WTC11 (cell line): ENCODE data around the gene GLI2. TPM values are rescaled to one million over a fixed set of nuclear protein-coding genes. Genes with fewer than 3 reads are reported as not detected.

Experiments
- ATAC-seq: fragments of 200-7000 bp; cut with Tn5 transposase; 2 replicates; pipeline ENCODE4 v1.10.0; 2021; ENCODE audit warnings: mild to moderate bottlenecking, moderate library complexity
- CTCF ChIA-PET: fragments of 300-600 bp; sonication (Branson Sonifier 250); formaldehyde crosslinking; loops from one replicate; lab custom pipeline; 2021; ENCODE audit warnings: antibody characterized with exemption; lab: Charles Lee
- POLR2A ChIA-PET: fragments of 350-600 bp; sonication (Branson Sonifier 250); formaldehyde crosslinking; loops from one replicate; lab custom pipeline; 2021; ENCODE audit warnings: antibody characterized with exemption; lab: Charles Lee
- DNase-seq: peaks from one replicate; pipeline ENCODE4 v3.0.0; 2021; ENCODE audit warnings: low spot score
- H3K27ac Mint-ChIP-seq: 2 replicates; pipeline ENCODE4 v1.8.0; 2021; ENCODE audit warnings: mixed read lengths
- H3K27me3 Mint-ChIP-seq: 2 replicates; pipeline ENCODE4 v1.8.0; 2021; ENCODE audit warnings: low read depth, mild to moderate bottlenecking, moderate library complexity, mixed read lengths
- H3K36me3 Mint-ChIP-seq: 2 replicates; pipeline ENCODE4 v1.8.0; 2021; ENCODE audit warnings: mixed read lengths
- H3K4me1 Mint-ChIP-seq: 2 replicates; pipeline ENCODE4 v1.8.0; 2022; ENCODE audit warnings: mixed read lengths
- H3K4me3 Mint-ChIP-seq: 2 replicates; pipeline ENCODE4 v1.8.0; 2021; ENCODE audit warnings: mild to moderate bottlenecking, moderate library complexity, mixed read lengths
- H3K9me3 Mint-ChIP-seq: 2 replicates; pipeline ENCODE4 v1.8.0; 2021; ENCODE audit warnings: mixed read lengths
- ELF4 ChIP-seq: sonication (generic); formaldehyde crosslinking; IDR thresholded peaks from 2 replicates; pipeline ENCODE4 v1.8.1; 2022; ENCODE audit warnings: low read depth, mild to moderate bottlenecking, moderate library complexity, missing genetic modification reagents
- ETV6 ChIP-seq: sonication (generic); formaldehyde crosslinking; IDR thresholded peaks from 2 replicates; pipeline ENCODE4 v1.8.1; 2022; ENCODE audit warnings: mild to moderate bottlenecking, missing genetic modification reagents
- GRHL2 ChIP-seq: fragments of 250-450 bp; sonication (Bioruptor Pico); IDR thresholded peaks from 2 replicates; pipeline ENCODE4 v1.8.0; 2022; ENCODE audit warnings: mild to moderate bottlenecking, moderate library complexity; ENCODE audit not compliant: insufficient replicate concordance, severe bottlenecking
- GTF2I ChIP-seq: fragments of 250-450 bp; sonication (Bioruptor Pico); conservative IDR thresholded peaks from 2 replicates; pipeline ENCODE4 v1.4.0; 2021; ENCODE audit warnings: mild to moderate bottlenecking
- KAT7 ChIP-seq: sonication (generic); formaldehyde crosslinking; IDR thresholded peaks from 2 replicates; pipeline ENCODE4 v1.8.1; 2023; ENCODE audit warnings: missing genetic modification reagents, mild to moderate bottlenecking, borderline replicate concordance
- MYBL2 ChIP-seq: sonication (generic); formaldehyde crosslinking; IDR thresholded peaks from 2 replicates; pipeline ENCODE4 v1.8.1; 2023; ENCODE audit warnings: mild to moderate bottlenecking, moderate library complexity, missing genetic modification reagents
- PRDM15 ChIP-seq: sonication (generic); formaldehyde crosslinking; IDR thresholded peaks from 2 replicates; pipeline ENCODE4 v1.8.0; 2022; ENCODE audit warnings: missing genetic modification reagents
- PRRX2 ChIP-seq: fragments of 250-450 bp; sonication (Bioruptor Pico); IDR thresholded peaks from 2 replicates; pipeline ENCODE4 v1.8.0; 2021; ENCODE audit warnings: mild to moderate bottlenecking
- RELA ChIP-seq: sonication (generic); formaldehyde crosslinking; IDR thresholded peaks from 2 replicates; pipeline ENCODE4 v1.8.1; 2022; ENCODE audit warnings: missing genetic modification reagents, mild to moderate bottlenecking, borderline replicate concordance
- RORB ChIP-seq: fragments of 250-450 bp; sonication (Bioruptor Pico); IDR thresholded peaks from 2 replicates; pipeline ENCODE4 v1.9.0; 2021; ENCODE audit warnings: mild to moderate bottlenecking
- TEAD1 ChIP-seq: sonication (generic); formaldehyde crosslinking; IDR thresholded peaks from 2 replicates; pipeline ENCODE4 v1.8.0; 2022; ENCODE audit warnings: mild to moderate bottlenecking, missing genetic modification reagents
- ZBTB21 ChIP-seq: sonication (generic); formaldehyde crosslinking; IDR thresholded peaks from 2 replicates; pipeline ENCODE4 v1.8.1; 2023; ENCODE audit warnings: mild to moderate bottlenecking, missing genetic modification reagents, borderline replicate concordance
- ZNF121 ChIP-seq: sonication (generic); formaldehyde crosslinking; IDR thresholded peaks from 2 replicates; pipeline ENCODE4 v1.8.0; 2023; ENCODE audit warnings: missing genetic modification reagents
- ZNF219 ChIP-seq: sonication (generic); formaldehyde crosslinking; IDR thresholded peaks from 2 replicates; pipeline ENCODE4 v1.8.0; 2023; ENCODE audit warnings: missing genetic modification reagents, mild to moderate bottlenecking, borderline replicate concordance
- ZNF396 ChIP-seq: fragments of 250-450 bp; sonication (Bioruptor Pico); IDR thresholded peaks from 2 replicates; pipeline ENCODE4 v1.8.0; 2021; ENCODE audit warnings: mild to moderate bottlenecking, moderate library complexity, borderline replicate concordance
- ZNF512 ChIP-seq: sonication (generic); formaldehyde crosslinking; IDR thresholded peaks from 2 replicates; pipeline ENCODE4 v1.8.1; 2022; ENCODE audit warnings: missing genetic modification reagents, borderline replicate concordance
- total RNA-seq: library from RNA; stranded (reverse); gene quantifications from 3 replicates; pipeline ENCODE4 v1.2.3, GENCODE V29; 2021
- TF ChIP-seq, protein P1 (sequence below): sonication (generic); formaldehyde crosslinking; IDR thresholded peaks from 2 replicates; pipeline ENCODE4 v1.8.1; 2022; ENCODE audit warnings: mild to moderate bottlenecking, missing genetic modification reagents, moderate library complexity, borderline replicate concordance
- TF ChIP-seq, protein P2 (sequence below): sonication (generic); formaldehyde crosslinking; IDR thresholded peaks from 2 replicates; pipeline ENCODE4 v1.8.1; 2022; ENCODE audit warnings: low read depth, missing genetic modification reagents, borderline replicate concordance
- TF ChIP-seq, protein P3 (sequence below): fragments of 250-450 bp; sonication (Bioruptor Pico); IDR thresholded peaks from 2 replicates; pipeline ENCODE4 v1.9.0; 2021; ENCODE audit warnings: mild to moderate bottlenecking

The GLI2 gene
- total RNA-seq, 1 experiment from 2014 or later, result 60.9 TPM

GRCh38 chr2:120743657-120744056 is 8.0 kb downstream of the GLI2 start (continued):
- TF ChIP-seq, protein P1, sequence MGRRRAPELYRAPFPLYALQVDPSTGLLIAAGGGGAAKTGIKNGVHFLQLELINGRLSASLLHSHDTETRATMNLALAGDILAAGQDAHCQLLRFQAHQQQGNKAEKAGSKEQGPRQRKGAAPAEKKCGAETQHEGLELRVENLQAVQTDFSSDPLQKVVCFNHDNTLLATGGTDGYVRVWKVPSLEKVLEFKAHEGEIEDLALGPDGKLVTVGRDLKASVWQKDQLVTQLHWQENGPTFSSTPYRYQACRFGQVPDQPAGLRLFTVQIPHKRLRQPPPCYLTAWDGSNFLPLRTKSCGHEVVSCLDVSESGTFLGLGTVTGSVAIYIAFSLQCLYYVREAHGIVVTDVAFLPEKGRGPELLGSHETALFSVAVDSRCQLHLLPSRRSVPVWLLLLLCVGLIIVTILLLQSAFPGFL (CRISPR knock-in tag), result no peak
- TF ChIP-seq, protein P2, sequence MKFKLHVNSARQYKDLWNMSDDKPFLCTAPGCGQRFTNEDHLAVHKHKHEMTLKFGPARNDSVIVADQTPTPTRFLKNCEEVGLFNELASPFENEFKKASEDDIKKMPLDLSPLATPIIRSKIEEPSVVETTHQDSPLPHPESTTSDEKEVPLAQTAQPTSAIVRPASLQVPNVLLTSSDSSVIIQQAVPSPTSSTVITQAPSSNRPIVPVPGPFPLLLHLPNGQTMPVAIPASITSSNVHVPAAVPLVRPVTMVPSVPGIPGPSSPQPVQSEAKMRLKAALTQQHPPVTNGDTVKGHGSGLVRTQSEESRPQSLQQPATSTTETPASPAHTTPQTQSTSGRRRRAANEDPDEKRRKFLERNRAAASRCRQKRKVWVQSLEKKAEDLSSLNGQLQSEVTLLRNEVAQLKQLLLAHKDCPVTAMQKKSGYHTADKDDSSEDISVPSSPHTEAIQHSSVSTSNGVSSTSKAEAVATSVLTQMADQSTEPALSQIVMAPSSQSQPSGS (CRISPR knock-in tag), result no peak
- no peak for TF ChIP-seq ZNF121 (CRISPR knock-in tag)
- no peak for TF ChIP-seq PRDM15 (CRISPR knock-in tag)
- no peak for TF ChIP-seq RORB
- no peak for TF ChIP-seq ZNF512 (CRISPR knock-in tag)
- no peak for TF ChIP-seq PRRX2 (CRISPR knock-in tag)
- TF ChIP-seq TEAD1, result no peak

DNA sequence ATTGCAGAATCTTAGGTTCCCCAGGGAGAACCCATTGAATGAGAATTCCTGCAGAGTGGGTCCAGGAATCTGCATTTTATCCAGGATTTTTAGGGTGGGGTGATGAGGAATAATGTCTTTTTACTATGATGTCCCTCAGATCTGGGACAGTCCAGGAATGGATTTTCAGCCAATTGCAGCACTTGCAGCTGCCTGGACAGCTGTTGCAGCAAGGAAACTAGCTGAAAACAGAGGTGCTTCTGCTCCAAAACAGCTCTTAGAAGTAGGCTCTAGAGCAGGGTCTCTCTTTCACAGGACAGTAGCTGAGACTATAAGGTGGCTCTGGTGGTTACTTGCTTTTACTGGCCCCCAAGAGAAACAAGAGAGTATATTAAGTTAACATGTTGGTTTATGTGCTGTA is 9.1 kb downstream of the GLI2 start:
- Mint-ChIP-seq H3K36me3 (no peaks in the 10 kb centered on the region), H3K9me3 (no peaks in the 10 kb centered on the region), H3K4me1 (peaks cover 84% of the 10 kb centered on the region), H3K27me3 (no peaks in the 10 kb centered on the region), H3K4me3 (no peak overlapping the region), H3K27ac (no peak overlapping the region)
- POLR2A ChIA-PET, result interaction anchor here (2.1 kb wide), 1 partner anchor 14 kb away, joined by 9 read pairs; no protein-coding TSS in a partner anchor
- TF ChIP-seq KAT7 (no peak), MYBL2 (CRISPR knock-in tag) (no peak), ZNF219 (CRISPR knock-in tag) (no peak), ZNF396 (CRISPR knock-in tag) (no peak), GTF2I (CRISPR knock-in tag) (no peak), RELA (CRISPR knock-in tag) (no peak), ZBTB21 (CRISPR knock-in tag) (no peak), ZNF512 (CRISPR knock-in tag) (no peak), ELF4 (no peak), ETV6 (no peak), GRHL2 (CRISPR knock-in tag) (no peak)
- TF ChIP-seq, protein P3, sequence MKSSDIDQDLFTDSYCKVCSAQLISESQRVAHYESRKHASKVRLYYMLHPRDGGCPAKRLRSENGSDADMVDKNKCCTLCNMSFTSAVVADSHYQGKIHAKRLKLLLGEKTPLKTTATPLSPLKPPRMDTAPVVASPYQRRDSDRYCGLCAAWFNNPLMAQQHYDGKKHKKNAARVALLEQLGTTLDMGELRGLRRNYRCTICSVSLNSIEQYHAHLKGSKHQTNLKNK (CRISPR knock-in tag), result no peak
- DNase-seq, result no peak
- CTCF ChIA-PET, result interaction anchor here (0.5 to 0.7 kb wide), 3 partner anchors 56 to 1098 kb away, joined by 3 read pairs; no protein-coding TSS in a partner anchor
- no peak for ATAC-seq
